Astrocyte of the cerebellum (primary cell): Measurements from ENCODE around the gene HSPB1.

Experiments used
- DNase-seq: peaks from one replicate; pipeline ENCODE4 v3.0.0-alpha.2; 2011; ENCODE audit warnings: low read depth
- H3K4me3 ChIP-seq: 2 replicates; pipeline ENCODE4 v1.5.1; 2011; ENCODE audit warnings: mild to moderate bottlenecking, low read depth, low read length, moderate library complexity
- in situ Hi-C: cut with HindIII; loops from 2 replicates; pipeline ENCODE4 v1.10.0; 2017; ENCODE audit warnings: low sequenced_read_pairs
- TF ChIP-seq, protein P1 (sequence below): IDR thresholded peaks from 2 replicates; pipeline ENCODE4 v1.5.1; 2012; ENCODE audit warnings: low read length, low read depth, moderate library complexity, mild to moderate bottlenecking; ENCODE audit errors: missing control alignments

Gene HSPB1

DNA sequence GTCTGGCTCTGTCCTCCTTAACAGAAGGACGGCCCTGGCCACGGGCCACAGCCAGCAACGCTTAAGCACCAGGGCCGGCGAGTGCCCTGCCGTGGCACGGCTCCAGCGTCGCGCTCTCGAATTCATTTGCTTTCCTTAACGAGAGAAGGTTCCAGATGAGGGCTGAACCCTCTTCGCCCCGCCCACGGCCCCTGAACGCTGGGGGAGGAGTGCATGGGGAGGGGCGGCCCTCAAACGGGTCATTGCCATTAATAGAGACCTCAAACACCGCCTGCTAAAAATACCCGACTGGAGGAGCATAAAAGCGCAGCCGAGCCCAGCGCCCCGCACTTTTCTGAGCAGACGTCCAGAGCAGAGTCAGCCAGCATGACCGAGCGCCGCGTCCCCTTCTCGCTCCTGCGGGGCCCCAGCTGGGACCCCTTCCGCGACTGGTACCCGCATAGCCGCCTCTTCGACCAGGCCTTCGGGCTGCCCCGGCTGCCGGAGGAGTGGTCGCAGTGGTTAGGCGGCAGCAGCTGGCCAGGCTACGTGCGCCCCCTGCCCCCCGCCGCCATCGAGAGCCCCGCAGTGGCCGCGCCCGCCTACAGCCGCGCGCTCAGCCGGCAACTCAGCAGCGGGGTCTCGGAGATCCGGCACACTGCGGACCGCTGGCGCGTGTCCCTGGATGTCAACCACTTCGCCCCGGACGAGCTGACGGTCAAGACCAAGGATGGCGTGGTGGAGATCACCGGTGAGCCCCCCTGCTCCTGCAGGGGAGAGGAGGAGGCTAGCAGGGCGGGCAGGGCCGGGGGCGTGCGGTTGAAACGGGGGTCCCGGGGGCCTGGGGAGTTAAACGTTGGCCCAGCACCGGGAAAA is at the start of gene HSPB1:
Gene HSPB1 (plus strand): TSS at position 327 of the 855 bp plus-strand sequence. CDS start 40 bp downstream, at position 367.
- in situ Hi-C loops = no loop called here
- TF ChIP-seq, protein P1, sequence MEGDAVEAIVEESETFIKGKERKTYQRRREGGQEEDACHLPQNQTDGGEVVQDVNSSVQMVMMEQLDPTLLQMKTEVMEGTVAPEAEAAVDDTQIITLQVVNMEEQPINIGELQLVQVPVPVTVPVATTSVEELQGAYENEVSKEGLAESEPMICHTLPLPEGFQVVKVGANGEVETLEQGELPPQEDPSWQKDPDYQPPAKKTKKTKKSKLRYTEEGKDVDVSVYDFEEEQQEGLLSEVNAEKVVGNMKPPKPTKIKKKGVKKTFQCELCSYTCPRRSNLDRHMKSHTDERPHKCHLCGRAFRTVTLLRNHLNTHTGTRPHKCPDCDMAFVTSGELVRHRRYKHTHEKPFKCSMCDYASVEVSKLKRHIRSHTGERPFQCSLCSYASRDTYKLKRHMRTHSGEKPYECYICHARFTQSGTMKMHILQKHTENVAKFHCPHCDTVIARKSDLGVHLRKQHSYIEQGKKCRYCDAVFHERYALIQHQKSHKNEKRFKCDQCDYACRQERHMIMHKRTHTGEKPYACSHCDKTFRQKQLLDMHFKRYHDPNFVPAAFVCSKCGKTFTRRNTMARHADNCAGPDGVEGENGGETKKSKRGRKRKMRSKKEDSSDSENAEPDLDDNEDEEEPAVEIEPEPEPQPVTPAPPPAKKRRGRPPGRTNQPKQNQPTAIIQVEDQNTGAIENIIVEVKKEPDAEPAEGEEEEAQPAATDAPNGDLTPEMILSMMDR = no peak

DNA sequence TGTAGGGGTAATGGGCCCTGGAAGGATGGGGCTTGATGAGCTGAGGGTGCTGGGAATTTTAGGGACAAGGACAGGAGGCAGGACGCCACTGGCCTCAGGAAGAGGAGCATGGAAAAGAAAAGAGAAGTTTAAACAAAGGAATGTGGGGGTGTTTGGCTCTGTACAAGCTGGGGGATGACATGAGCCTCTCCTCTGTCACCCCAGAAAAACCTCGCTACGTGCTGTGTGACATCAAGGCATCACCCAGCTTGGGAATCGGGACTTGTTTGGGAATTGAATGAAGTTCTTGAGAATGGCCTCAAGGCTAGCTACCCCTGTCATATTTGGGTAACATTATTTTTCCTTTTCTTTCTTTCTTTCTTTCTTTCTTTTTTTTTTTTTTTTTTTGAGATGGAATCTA is 47.7 kb upstream of the HSPB1 start:
- TF ChIP-seq, protein P1 = no peak
- no peak overlapping the region for H3K4me3 ChIP-seq
- in situ Hi-C loops = no loop called here
- DNase-seq = no peak

More for the DNA sequence above, at the start of gene HSPB1:
- DNase-seq = peak; percentile 47
- H3K4me3 ChIP-seq = peak within 1 kb of the TSS; percentile 94

DNA sequence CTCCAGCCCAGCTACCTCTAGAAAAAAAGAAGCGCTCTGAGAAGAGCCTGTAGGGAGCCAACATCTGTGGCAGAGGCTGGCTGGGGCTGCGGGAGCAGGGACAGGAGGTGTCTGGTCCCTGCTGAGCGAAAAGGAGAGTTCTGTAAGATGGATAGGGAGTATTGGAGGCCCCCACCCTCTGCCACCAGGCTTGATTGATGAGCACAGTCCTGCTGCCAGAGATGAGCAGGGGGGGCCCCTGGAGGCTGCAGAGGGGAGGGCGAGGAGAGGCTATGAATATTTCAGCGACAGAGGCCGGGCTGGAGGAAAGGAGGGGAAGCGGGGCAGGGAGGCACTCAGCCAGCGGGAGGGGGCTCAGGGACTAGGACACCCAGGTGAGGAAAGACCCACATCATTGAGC is 44.5 kb upstream of the HSPB1 start:
- DNase-seq = no peak
- in situ Hi-C loops = no loop called here
- H3K4me3 ChIP-seq = no peak overlapping the region
- TF ChIP-seq, protein P1 = no peak

DNA sequence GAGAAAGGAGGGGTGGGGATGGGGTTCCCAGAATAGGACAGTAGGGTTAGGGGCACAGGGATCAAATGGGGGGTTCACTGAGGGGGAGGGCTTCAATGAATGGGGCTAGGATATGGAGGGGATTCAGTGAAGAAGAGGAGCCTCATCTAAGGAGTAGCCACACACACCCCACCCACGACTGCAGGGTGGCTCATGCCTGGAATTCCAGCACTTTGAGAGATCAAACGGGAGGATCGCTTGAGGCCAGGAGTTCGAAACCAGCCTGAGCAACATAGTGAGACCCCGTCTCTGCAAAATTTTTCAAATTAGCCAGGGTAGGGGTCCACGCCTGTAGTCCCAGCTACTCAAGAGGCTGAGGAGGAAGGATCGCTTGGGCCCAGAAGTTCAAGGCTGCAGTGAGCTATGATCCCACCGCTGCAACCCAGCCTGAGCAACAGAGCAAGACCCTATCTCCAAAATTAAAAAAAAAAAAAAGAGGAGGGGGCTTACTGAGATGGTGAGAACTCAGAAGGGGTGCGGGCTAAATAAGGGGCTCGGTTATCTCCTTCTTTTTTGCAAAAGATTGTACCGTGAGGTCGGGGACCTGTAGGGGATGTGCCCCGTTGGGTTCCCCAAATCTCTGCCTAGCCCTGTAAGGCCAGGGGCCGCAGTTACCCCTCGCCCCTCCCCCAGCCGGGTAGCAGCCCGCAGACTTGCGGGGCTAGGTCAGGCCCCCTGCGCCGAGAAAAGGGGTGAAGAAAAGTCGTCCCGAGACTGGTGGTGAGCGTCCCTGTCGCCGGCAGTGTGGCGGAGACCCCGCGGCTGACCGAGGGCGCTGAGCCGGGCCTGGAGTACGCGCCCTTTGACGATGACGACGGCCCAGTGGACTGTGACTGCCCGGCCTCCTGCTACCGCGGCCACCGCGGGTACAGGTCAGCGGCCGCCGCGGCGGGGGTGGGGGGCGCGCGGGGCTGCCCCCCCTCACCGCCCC is 43.1 kb upstream of the HSPB1 start:
- TF ChIP-seq, protein P1 = no peak
- in situ Hi-C loops = no loop called here
- H3K4me3 ChIP-seq = peak overlapping the region; percentile 14
- no peak for DNase-seq

- in situ Hi-C loops = no loop called here
- TF ChIP-seq, protein P1 = no peak
- no peak for DNase-seq
- H3K4me3 ChIP-seq = peak overlapping the region; percentile 14
Observed at GRCh38 chr7:76260171-76260703, 42.2 kb upstream of the HSPB1 start.

- no peak overlapping the region for H3K4me3 ChIP-seq
- DNase-seq = no peak
- in situ Hi-C loops = no loop called here
- TF ChIP-seq, protein P1 = no peak
Observed at GRCh38 chr7:76261329-76261728, 41.1 kb upstream of the HSPB1 start.
